LHCN-M2 (cell line): ENCODE results near the gene HMGXB3. TPM values are rescaled to one million over a fixed set of nuclear protein-coding genes. Genes with fewer than 3 reads are reported as not detected.

Experiments used
- DNase-seq: peaks from one replicate; pipeline ENCODE4 v3.0.0-alpha.2; 2012; ENCODE audit warnings: low read depth
- polyA plus RNA-seq: library from polyadenylated mRNA; unstranded; fragments of >200 nt; gene quantifications from one replicate; pipeline ENCODE4 v1.2.1, GENCODE V29; 2012; ENCODE audit warnings: missing spikeins
- total RNA-seq: library from RNA; depleted of rRNA; stranded (reverse); fragments of >200 nt; gene quantifications from 2 replicates; pipeline ENCODE4 v1.2.3, GENCODE V29; 2014; rRNA removed

The HMGXB3 gene
- 49.6 and 57.9 TPM in 2 replicates for total RNA-seq
- polyA plus RNA-seq = 30.8 TPM

DNA sequence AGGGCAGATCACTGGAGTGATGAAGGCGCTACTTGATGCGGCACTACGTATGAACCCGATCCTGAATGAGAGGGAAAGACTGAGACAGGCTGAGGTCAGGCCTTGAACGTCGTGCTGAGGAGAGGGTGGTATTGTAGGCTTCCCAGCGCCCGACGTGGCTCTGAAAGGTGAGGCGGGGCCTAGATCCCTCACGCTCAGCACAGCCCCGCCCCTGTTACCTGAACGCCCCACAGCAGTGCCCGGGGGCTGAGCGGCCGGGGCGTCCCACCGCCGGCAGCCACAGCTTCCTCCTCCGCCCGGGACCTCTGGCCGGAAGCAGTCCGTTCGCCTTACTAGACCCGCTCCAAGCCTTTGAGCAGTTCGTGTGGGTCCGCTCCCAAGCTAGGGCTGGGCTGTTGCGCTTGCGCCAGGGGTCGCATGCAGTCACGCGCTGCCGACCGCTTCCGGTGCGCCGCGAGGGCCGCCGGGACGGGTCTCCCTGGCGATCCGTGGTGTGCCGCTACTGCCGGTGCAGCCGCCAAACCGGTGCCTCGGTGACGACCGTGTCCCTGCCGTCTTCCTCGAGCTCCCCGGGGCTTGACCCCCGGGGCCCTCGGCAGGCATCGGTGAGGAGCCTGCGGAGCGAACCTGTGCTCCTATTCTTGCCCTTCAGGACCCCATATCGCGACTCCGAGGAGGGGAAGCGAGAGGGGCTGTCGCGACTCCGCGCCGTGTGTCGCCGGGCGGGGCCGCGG lies at the start of gene HMGXB3, which contains the start of gene TIGD6:
TSS of gene HMGXB3 (plus strand) at position 484 of the 734 bp plus-strand sequence. CDS start 4,114 bp downstream, outside the sequence.
TSS of gene TIGD6 (minus strand) at position 399 of the 734 bp plus-strand sequence. CDS start 4,306 bp downstream, outside the sequence.
- peak; percentile 92 for DNase-seq

- no peak for DNase-seq
These were observed 49.3 kb upstream of the HMGXB3 start for GRCh38 chr5:149951138-149951749.

GRCh38 chr5:149953436-149954121 lies 47.0 kb upstream of the HMGXB3 start:
- DNase-seq = no peak

DNA sequence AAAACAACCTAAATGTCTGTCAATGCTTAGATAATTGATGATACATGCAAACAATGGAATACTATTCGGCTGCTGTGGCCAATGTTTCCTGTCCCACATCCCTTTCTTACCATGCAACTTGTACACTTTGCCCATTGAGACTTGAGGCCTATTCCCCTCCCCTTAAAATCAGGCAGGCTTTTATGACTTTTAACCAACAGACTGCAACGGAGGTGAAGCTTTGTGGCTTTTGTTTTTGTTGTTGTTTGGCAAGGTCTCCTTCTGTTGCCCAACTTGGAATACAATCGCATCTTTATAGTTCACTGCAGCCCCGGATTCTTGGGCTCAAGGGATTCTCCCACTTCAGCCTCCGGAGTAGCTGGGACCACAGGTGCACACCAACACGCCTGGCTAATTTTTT lies 45.7 kb upstream of the HMGXB3 start:
- no peak for DNase-seq

DNA sequence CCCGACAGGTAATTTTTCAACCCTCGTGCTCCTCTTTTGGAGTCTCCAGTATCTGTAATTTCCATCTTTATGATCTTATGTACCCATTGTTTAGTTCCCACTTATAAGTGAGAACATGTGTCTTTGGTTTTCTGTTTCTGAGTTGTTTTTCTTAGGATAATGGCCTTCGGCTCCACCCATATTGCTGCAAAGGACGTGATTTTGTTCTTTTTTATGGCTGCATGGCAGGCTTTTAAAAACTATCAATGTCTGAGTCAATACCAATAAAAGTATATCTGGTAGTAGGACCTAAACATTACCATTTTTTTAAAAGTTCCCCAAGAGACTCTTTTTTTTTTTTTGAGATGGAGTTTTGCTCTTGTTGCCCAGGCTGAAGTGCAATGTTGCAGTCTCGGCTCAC lies 43.9 kb upstream of the HMGXB3 start:
- DNase-seq = no peak

DNA sequence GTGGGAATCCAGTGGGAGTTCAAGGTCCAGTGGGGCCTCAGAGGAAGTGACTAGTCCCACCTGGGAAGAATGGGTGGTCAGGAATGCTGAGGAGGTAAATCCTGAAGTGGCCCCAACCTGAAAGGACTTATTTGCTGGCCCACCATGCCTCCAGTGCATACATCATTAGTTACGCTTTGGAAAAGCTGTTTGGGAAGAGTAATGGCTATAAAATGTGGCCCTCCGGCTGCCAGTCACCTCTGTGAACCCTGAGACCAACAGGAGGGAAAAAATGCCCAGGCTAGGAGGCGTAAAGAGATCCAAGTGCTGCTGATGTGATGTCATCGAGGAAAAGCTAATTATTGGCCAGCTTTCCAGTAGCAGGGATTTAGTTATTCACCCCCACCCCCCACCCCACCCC lies 42.7 kb upstream of the HMGXB3 start:
- DNase-seq = no peak

DNA sequence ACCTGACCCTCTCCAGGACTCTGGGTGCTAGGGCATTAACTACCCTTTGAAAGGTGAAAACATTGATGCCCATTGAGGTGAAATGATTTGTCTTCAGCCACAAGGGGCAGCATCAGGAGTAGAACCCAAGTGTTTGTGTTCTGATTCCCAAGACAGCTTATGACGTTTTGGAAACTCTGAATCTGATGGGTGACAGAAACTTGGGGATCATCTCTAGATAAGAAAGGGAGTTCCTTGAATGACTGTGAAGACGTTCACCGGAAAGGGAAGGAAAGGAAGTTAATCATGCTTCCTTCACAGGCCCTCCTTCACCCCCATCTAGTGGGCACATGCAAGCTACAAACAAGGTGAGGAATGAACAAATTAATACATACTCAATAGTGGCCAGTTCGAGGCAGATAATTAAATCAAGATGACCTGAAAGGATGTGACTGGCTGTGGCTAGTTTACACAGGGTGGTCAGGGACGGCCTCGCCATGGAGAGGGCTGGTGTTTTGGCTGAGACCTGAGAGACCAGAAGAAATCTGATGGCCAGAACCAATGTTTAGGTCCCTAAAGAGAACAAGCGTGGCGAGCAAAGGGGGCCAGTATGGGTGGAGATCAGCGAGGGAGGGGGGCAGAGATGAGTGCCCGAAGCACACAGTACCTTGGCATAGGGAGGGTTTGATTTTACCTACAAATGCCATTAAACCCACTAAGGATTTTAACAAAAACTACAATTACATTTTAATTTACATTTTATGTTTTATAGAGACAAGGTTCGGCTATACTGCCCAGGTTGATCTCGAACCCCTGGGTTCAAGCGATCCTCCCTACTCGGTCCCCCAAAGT lies 40.9 kb upstream of the HMGXB3 start:
- DNase-seq = peak; percentile 78

GRCh38 chr5:149960272-149961185 lies 40.0 kb upstream of the HMGXB3 start, which contains the start of gene SLC26A2:
Gene SLC26A2 (plus strand): TSS chr5:149960758. CDS start chr5:149977653, 16,895 bp downstream.
- DNase-seq = peak; percentile 97

DNA sequence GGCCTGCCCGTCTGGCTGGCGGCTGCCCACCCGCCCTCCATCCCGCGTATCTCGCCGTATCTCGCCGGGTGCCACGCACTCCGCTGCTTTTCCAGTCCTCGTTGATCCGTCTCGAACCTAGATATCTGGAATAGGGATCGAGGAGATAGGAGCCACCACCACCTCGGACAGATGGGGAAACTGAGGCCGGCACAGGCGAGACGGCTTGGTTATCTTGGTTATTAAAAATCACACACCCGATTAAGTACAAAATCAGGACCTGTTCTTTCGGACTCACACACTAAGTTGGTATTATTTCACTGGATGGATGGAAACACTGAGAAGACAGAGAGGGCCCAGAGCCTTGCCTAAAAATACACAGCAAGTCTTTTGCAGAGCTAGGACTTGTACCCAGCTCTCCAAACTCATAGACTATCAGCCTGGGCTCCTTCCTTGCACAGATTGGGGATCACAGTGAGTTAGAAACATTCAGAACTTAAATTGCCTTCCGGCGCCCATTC lies 39.3 kb upstream of the HMGXB3 start:
- DNase-seq = no peak

DNA sequence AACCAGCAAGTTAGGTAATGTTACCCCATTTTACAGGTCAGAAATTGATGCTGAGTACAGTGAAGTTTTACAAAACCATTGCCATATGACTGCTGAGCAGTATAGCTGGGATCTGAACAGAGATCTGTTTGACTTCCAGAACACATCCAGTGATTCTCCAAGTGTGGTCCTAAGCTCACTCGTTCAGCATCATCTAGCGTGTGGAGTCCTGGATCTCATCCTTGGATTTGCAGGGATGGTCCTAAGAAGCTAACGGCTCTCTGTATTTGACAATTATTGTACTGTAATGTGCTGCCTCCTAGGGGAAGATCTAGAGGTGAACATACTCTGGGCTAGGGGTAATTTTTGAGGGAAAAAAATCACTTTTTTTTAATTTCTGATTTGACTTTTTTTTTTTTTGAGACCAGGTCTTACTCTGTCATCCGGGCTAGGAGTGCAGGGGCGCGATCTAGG lies 38.6 kb upstream of the HMGXB3 start:
- DNase-seq = peak; percentile 76

GRCh38 chr5:149962601-149963300 lies 37.8 kb upstream of the HMGXB3 start:
- no peak for DNase-seq

DNA sequence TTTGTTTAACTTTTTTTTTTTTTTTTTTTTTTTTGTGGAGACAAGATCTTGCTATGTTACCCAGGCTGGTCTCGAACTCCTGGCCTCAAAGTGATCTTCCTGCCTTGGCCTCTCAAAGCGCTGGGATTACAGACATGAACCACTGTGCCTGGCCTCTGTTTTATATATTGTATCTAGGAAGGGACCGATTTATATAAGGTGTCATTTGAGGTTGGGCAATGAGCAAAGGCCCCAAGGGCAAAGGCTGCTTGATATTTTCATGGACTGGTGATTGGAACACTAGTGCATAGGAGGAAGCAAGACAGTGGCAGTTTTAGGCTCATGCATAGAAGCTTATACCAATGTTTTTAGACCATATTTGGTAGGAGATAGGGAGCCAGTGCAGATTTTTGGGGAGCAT lies 36.8 kb upstream of the HMGXB3 start:
- DNase-seq = no peak

DNA sequence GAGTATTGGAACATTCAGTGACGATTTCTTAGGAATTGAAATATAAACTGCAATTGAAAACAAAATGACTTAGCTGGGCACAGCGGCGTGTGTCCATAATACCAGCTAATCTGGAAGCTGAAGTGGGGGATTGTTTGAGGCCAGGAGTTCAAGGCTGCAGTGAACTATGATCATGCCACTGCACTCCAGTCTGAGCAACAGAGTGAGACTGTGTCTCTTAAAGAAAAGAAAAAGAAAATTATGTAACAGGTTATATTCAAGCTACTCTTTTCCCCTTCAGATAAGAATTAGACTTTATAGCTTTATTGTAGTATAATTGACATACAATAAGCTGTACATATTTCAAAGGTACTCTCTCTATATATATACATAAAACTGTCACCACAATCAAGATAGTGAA lies 33.6 kb upstream of the HMGXB3 start:
- no peak for DNase-seq

DNA sequence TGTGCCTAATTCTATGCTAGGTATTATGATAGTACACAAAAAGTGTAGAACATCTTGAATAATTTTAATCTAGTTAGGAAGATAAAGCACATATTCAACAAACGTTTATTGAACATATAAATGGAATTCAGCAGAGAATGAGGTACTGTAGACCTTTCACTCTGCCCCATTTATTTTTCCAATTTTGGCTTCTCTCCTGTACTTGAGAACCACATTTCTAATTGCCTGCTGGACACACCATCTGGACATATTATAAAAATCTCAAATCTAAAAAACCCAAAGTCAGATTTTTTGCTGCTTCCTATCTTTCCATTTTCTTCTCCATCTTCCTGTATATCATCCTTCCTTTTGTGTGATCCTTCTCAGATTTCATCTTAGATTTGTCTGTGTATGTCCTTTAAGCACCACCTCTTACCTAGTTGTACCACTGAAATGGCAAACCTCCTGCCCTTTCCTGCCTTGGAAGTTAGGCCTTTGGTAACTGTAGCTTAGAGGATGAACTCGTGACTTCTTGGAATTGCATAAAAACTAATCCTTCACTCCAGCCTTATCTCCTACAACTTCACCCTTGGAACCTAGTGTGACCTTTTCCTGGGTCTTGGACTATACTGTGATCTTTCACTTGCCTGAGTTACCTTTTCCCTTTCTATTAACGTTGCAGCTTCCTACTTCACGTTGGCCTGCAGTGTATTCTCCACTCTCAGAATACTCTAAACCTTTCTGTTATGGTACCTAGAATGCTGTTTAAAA lies 31.2 kb upstream of the HMGXB3 start:
- DNase-seq = no peak

DNA sequence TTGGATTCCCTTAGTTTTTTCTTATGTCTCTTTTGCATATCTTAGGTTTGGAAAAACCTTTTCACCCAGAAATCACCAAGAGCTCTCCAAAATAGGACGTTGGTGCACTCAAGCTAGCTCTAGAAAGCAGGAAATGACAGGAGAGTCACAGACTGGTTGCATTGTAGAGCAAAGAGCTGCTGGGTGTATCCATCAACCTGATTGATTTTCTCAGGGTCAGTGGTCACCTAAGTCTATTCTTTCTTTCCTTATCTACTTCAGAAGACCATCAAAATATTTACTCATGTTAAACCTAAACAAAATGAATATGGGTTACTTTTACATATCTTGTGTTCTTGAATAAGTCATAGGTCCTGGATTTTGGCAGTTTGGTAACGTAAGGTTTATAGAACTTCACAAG lies 25.1 kb upstream of the HMGXB3 start:
- DNase-seq = no peak

DNA sequence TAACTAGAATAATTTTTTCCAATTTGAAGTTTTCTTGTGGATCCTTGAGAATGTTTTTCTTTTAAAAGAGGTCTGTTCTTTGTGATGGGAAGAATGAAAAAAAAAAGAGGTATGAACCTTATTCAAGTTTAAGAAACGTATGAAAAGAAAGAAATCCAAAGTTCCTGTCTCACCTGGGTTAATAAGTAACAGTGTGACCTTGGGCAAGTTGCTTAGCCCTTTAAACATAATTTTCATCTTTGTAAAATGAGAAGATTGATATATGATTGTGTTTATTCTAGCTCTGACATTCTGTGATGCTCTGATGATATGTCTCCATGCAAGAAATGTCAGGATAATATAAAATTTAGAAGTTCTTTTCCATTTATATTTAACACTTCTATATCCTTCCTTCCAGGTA lies 20.6 kb upstream of the HMGXB3 start:
- no peak for DNase-seq

DNA sequence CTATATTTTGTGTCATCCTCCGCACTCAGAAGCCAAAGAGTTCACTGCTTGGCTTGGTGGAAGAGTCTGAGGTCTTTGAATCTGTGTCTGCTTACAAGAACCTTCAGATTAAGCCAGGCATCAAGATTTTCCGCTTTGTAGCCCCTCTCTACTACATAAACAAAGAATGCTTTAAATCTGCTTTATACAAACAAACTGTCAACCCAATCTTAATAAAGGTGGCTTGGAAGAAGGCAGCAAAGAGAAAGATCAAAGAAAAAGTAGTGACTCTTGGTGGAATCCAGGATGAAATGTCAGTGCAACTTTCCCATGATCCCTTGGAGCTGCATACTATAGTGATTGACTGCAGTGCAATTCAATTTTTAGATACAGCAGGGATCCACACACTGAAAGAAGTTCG lies 19.3 kb upstream of the HMGXB3 start:
- DNase-seq = no peak

DNA sequence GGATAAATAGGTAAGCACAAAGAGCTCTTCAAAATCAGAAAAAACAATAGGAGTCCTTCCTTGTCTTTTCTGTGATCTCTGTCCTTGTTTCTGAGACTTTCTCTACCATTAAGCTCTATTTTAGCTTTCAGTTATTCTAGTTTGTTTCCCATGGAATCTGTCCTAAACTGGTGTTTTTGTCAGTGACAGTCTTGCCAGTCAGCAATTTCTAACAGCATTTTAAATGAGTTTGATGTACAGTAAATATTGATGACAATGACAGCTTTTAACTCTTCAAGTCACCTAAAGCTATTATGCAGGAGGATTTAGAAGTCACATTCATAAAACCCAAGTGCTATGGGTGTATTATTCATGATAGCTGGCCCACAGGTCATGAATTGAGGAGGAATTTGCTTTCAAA lies 18.0 kb upstream of the HMGXB3 start:
- no peak for DNase-seq

DNA sequence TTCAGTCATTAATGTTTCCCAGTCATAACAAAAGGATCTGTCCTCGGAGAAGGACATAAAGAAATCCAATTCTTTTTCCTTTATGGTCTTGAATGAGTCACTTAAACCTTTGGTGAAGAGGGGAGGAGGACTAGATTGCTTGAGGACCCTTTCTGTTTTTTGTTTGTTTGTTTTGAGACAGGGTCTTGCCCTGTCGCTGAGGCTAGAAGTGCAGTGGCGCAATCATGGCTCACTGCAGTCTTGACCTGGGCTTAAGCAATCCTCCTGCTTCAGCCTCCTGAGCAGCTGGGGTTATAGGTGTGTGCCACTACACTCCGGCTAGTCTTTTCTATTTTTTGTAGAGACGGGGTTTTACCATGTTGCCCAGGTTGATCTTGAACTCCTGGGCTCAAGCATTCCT lies 12.4 kb upstream of the HMGXB3 start:
- DNase-seq = no peak
